ENCODE results near the gene IL15.

IL15 gene

DNA sequence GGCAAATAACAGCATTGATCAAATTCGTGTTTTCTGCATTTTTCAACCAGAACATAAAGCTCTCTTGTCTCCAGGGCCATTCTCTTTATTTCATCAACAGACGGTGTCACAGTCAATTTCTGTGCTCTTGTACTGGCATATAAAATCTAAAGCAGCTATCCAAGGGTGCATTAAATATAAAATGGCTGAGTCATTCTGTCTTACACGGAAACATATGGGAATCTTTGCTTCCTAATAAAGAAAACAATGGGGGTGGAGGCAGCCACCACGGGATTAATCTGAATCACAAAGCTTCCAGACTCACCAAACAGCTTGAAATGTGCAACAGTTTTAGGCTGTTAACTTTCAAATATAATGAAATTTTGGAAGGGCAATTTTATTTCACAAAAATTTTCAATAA is 132.6 kb downstream of the IL15 start:
- DNase-seq (ENCODE audit: low read depth in 2 of 2, low spot score in 1 of 2): no peak

DNA sequence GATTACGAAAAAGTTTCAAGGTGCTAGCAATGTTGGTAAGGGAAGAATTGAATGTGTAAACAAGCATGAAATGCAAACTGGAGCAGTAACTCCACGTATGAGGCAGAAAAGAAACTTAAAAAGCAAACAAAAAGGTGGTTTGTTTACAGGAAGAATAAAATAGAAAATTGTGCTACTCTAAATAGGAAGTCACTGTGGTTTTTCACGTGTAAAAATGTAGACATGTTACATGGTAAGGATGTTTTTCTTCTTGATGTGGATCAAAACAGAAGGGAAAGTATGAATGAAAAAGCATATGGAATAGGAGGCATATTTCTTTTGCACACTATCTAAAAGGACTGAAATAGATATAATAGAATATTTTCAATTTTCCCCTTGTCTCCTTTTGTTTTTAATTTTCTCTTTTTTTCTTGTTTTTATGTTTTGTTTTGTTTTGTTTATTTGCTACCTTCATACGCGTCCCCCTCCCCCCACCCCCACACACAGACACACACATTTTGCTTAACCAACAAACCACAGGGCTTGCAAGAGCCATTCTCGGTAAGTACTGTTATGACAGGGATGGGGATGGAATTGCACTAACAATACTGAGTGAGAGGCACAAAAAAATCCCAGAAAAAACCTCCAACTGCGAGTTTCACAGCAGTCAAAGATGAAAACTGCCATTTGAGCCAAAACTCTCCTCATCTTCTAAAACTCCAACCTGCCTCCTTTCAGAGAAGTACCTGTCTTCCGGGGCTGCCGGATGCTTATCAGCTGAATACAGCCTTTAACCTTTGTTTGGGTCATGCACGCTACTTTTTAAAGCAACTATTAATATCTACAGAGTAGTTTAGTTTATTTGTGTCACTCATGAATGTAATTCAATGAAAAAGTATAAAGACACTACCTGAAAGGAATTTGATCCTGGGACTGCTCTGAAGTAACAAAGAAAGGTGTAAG is 135.8 kb downstream of the IL15 start:
- no peak for DNase-seq (ENCODE audit: low read depth in 2 of 2, low spot score in 1 of 2)

DNA sequence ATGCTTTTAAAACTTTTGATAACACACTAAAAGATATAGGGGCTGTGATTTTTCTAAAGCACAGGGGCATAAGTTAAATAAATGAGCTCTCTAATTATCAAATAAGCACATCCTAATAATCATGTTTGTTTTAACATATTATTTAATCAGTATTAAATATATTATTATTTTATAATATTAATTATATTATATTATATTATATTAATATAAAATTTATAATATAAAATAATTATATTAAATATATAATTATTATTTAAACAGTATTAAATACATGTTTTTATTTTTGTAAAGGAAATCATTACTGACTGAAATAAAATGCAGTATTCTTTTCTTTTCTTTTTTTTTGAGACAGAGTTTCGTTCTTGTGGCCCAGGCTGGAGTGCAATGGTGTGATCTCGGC is 136.5 kb downstream of the IL15 start:
- no peak for DNase-seq (ENCODE audit: low read depth in 2 of 2, low spot score in 1 of 2)

DNA sequence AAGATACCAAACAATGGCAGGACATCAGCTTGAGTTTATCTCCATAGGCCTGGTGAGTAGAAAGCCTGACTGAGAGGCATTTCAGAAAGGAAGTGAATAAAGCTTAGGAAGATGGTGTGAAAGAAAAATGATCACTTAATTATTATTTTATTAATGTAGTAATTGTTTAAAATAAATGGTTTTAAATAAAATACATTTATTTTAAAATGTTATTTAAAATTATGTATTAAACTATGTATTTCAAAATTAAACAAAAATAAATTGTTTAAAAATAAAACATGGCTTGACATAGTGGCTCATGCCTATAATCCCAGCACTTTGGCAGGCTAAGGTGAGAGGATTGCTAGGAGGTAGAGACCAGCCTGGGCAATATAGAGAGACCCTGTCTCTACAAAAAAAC is 145.8 kb downstream of the IL15 start:
- DNase-seq (ENCODE audit: low read depth in 2 of 2, low spot score in 1 of 2): no peak

All from stimulated activated CD8-positive, alpha-beta memory T cell treated with anti-CD3 and anti-CD28 coated beads, Interleukin-4, amount 100 ng/mL, for 1 hour (primary cell).